GM18505 (cell line): ENCODE measurements around the gene PDCD2L.
"Not testable (repeated sequence)": the region's sequence is repeated elsewhere in the genome, so short reads cannot be mapped to it uniquely, and the experiment has no call there.

Experiments
- ATAC-seq: cut with Tn5 transposase; IDR thresholded peaks from one replicate; pipeline ENCODE4 v1.9.1; 2021; ENCODE audit not compliant: unreplicated experiment
- POLR2A ChIP-seq: IDR thresholded peaks from 4 replicates; pipeline ENCODE4 v1.6.1; 2011; ENCODE audit warnings: borderline replicate concordance; ENCODE audit not compliant: insufficient read depth, insufficient read length; ENCODE audit errors: extremely low read depth

Gene PDCD2L

DNA sequence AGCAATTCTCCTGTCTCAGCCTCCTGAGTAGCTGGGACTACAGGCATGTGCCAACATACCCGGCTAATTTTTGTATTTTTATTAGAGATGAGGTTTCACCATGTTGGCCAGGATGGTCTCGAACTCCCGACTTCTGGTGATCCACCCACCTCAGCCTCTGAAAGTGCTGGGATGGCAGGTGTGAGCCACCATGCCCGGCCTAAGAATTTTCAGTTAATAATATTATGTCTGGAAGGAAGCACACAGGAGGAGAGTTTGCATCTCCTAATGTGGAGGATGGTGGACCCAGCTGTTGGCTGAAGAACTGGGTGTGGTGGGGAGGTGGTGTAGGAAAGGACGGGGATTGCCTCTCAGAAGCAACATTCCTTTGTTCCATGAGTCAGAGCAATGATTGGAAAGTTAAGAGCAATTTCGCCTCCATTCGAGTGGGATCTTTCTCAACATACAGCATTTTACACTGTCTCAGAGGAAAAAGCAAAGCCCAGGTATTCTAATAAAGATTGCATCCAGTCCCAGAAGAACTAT lies 11.9 kb downstream of the PDCD2L start:
- no peak for ATAC-seq

DNA sequence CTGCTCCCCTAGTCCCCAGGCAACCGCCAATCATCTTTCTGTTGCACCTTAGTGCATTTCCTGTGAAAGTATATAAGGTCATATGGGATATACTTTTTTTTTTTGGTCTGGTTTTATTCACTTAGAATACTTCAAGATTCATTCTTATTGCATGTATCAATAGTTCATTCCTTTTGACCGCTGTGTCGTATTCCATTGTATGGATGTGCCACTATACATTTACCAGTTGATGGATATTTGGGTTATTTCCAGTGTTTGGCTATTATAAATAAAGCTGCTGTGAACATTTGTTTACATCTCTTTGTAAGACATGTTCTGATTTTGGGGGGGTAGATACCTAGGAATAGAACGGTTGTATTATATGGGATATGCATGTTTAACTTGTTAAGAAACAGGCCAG lies 14.1 kb downstream of the PDCD2L start:
- ATAC-seq: no peak
- TF ChIP-seq POLR2A: no peak

More for the DNA sequence above, 11.9 kb downstream of the PDCD2L start:
- no peak for TF ChIP-seq POLR2A

- no peak for ATAC-seq
- TF ChIP-seq POLR2A: no peak
These were observed 22.0 kb downstream of the PDCD2L start for GRCh38 chr19:34426096-34426661.

DNA sequence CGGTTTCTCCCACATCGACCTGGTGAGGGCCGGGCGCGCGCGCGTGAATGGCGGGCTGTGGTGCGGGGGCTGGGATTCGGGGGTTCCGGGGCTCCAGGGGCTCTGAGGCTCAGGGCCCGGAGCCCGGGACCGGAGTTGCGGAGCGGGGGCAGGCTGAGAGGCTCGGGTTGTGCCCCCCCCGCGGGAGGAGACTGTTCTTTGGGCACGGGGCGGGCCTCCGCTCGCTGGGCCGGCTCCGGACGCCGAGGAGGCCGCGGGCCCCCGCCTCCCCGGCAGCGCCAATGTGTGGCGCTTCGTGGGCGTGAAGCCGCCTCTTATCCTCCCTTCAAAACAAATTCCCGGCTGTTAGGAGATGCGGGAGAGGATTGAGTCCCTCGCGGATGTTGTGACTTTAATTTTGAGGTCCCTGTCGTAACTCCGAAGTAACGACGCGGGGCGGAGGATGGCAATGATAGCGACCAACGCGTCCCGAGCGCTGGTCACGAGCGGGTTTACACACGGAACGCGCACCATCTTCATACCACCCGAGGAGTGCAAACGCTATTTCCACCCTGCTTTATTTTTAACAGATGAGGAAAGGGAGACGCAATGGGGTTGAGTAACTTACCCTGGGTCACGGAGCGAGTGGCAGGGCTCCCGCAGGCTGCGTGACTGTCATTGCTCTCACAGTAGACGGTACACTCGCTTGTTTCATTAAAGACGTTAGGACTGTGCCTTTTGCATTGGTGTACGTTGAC lies 24.5 kb downstream of the PDCD2L start:
- no peak for TF ChIP-seq POLR2A
- peak; percentile 39 for ATAC-seq

DNA sequence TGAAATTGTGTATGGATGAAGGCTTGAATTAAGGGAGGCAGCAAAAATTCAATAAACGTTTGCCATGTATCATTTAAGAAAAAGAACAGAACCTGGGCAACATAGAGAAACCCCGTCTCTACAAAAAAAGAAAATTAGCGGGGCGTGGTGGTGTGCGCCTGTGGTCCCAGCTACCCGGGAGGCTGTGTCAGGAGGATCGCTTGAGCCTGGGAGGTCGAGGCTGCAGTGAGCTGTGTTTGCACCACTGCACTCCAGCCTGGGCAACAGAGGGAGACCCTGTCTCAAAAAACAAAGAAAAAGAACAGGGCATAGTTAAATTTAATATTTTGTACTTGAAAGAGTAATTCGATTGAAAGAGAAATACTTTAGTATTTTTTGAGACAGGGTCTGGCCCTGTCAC lies 25.4 kb downstream of the PDCD2L start:
- no peak for TF ChIP-seq POLR2A
- ATAC-seq: no peak

DNA sequence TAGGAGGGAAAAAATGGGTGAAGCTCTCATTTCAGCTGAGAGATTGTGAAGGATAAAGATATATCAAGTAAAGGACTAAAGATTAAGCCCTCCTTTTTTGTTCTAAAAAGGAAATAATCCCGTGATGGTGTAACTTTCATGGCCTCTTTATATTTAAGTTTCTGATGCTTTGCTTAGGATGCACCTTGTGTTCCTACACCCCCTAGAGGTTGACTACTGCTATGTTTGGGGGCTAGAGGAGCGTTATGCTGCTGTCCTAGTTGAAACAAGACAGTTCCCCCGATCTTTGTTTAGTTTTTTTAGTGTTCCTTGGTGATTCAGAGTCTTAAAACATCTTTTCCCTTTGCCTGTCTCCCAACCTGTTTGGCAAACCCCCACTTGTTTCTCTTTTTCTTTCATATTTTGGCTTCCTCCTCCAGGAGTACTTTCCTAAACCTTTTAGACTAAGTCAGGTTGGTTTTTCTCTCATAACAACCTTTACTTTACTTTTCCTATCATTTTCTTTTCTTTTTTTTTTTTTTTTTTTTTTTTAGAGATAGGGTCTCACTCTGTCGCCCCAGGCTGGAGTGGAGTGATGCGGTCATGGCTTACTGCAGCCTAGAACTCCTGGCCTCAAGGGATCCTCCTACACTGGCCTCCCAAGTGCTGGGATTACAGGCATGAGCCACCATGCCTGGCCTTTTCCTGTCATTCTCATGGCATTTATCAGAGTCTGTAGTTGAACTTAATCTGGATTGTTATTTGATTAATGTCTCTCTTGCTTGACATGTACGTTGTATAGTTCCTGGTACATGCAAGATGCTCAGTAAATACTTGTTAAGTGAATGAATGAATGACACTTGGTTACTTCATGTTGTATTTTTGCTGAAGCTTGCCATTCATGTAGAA lies 26.8 kb downstream of the PDCD2L start:
- ATAC-seq: no peak
- no peak for TF ChIP-seq POLR2A

GRCh38 chr19:34431681-34432402 lies 27.6 kb downstream of the PDCD2L start:
- no peak for TF ChIP-seq POLR2A
- no peak for ATAC-seq

- ATAC-seq: no peak
- TF ChIP-seq POLR2A: no peak
These were observed 28.6 kb downstream of the PDCD2L start for GRCh38 chr19:34432797-34433196.

DNA sequence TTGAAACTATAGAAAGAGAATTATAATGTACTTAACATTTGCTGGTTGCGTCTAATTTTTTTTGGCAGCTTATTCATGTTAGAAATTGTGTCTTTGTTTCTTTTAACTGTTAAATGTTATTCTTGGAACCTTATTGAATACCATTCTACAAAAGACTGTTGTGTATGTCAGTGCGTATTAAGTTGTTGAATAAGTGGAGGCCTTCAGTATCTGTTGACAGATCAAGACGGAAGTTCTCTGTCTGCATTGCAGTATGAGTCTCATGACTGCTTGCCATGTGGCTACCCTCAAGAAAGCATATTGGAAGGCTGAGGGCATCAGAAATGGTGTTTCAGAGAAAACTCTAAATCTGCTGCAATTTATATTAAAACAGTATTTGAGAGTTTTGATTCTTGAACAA lies 32.5 kb downstream of the PDCD2L start:
- no peak for TF ChIP-seq POLR2A
- ATAC-seq: no peak

DNA sequence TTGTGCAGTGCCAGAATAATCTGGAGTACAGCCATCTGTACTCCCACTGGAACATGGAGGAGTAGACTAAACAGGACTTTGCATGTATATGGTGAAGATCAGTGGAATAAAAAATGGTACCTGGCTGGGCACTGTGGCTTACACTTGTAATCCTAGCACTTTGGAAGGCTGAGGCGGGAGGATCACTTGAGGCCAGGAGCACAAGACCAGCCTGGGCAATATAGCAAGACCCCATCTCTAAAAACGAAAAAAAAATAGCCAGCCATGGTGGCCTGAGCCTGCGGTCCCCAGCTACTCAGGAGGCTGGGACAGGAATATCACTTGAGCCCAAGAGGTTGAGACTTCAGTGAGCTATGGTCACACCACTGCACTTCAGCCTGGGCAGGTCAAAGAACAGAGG lies 44.0 kb downstream of the PDCD2L start:
- no peak for ATAC-seq
- TF ChIP-seq POLR2A: no peak

DNA sequence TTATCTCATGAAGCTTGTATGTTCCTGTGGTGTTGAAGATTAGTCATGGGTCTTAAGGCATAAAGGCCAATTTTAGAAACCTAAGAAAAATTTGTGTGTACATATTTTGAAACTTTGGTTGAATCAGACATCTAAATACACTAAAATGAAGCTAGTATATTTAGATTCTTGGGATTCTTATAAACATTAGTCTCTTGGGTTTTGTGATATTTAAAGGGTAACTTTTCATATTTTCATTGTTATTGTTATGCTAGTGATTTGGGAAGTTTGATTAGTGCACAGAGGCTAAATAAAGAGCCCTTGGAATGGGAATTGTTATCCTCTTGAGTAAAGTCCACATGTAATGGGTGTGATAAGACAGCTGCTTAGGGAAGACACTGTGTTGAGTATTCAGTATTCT lies 48.5 kb downstream of the PDCD2L start:
- no peak for TF ChIP-seq POLR2A
- ATAC-seq: no peak

GRCh38 chr19:34454091-34454490 lies 49.9 kb downstream of the PDCD2L start:
- TF ChIP-seq POLR2A: no peak
- ATAC-seq: no peak

GRCh38 chr19:34454685-34455084 lies 50.5 kb downstream of the PDCD2L start:
- no peak for ATAC-seq
- no peak for TF ChIP-seq POLR2A

DNA sequence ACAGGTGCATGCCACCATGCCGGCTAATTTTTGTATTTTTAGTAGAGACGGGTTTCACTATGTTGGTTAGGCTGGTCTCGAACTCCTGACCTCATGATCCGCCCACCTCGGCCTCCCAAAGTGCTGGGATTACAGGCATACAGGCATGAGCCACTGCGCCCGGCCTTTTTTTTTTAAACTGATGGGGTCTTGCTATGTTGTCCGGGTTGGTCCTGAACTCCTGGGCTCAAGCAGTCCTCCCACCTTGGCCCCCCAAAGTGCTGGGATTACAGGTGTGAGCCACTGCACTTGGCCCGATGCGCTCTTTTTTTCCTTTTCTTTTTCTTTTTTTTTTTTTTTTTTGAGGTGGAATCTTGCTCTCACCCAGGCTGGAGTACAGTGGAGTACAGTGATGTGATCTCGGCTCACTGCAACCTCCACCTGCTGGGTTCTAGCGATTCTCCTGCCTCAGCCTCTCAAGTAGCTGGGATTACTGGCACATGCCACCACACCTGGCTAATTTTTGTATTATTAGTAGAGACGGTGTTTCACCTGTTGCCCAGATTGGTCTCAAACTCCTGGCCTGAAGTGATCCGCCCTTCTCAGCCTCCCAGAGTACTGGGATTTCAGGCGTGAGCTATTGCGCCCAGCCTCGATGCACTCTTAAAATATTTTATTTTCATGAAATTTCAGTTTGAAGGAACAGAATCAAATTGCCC lies 51.7 kb downstream of the PDCD2L start:
- not testable (repeated sequence) for ATAC-seq
